ENCODE data around the gene ALDOB. TPM values are rescaled to one million over a fixed set of nuclear protein-coding genes. Genes with fewer than 3 reads are reported as not detected.

ALDOB gene
- total and polyA plus RNA-seq, 2 of the 13 experiments (the other 11 are each of a cell fraction or from before 2014, with no cell fraction given), result 0.29 to 0.97 TPM

DNA sequence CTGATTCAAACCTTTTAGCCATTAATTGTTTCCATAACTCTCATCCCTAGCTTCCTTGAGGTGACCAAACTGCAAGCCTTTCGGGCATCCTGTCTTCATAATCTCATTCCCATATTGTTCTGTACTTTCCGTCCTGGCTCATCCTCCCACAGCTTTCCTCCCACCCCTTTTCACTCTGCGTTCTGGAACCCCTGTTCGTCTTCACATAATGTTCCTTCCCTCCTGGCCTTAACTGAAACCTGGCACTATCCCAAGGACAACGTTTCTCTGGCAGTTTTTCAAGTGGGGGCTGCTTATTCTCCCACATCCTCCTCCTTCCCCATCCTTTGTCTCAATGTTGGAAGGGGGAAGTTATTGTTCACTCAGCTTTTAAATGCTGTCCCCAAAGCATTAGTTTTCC is 35.5 kb downstream of the ALDOB start:
- peak overlapping the region; percentile 55 for H3K27ac ChIP-seq (ENCODE audit: extremely low read length, insufficient read depth, low read length)
- H2AFZ ChIP-seq (ENCODE audit: low read length), result no peak overlapping the region
- H3K4me1 ChIP-seq (ENCODE audit: insufficient read depth, low read length), result peaks cover 67% of the 10 kb centered on the region
- H3K4me2 ChIP-seq (ENCODE audit: low read depth, low read length), result peak overlapping the region; percentile 94
- intact Hi-C loops (cut with micrococcal nuclease; ENCODE audit: unreplicated experiment) (no loop called here), in situ Hi-C loops (cut with HindIII; ENCODE audit: extremely low pct_ligation_motif_present, low pct_unique_long_range_greater_than_20kb) (no loop called here)
- peaks cover 11 to 63% of the 10 kb centered on the region in 2 experiments for H3K36me3 ChIP-seq (replicated peaks in 1 of 2; ENCODE audit: control insufficient read depth in 1 of 2, insufficient read depth in 2 of 2, low read length in 2 of 2)
- ChIA-PET CTCF (ENCODE audit: low intra/inter-chr PET ratio, low total read pairs) (no interaction called here), POLR2A (interaction anchor here (0.7 to 2.6 kb wide), 4 partner anchors 9 to 76 kb away, joined by 3 to 54 read pairs (median 18); no protein-coding TSS in a partner anchor)
- H3K79me2 ChIP-seq (ENCODE audit: insufficient read depth, low read length), result peaks cover 81% of the 10 kb centered on the region
- H4K20me1 ChIP-seq (ENCODE audit: insufficient read depth, low read length), result 0 out of 2 replicates have a peak, but pooled peaks cover 7% of the 10 kb centered on the region
- FAIRE-seq, result no peak
- H3K27me3 ChIP-seq (ENCODE audit: control insufficient read depth in 1 of 2, insufficient read depth in 2 of 2, low read length in 2 of 2), result no peaks in the 10 kb centered on the region; a peak in 1 of 5 replicates
- peak overlapping the region; percentile 82 to 90 (median 86) for H3K4me3 ChIP-seq (replicated peaks in 1 of 3; ENCODE audit: insufficient read depth in 1 of 3, low read depth in 2 of 3, low read length in 3 of 3)
- DNase-seq (ENCODE audit: low spot score), result no peak
- 36% methylated on average over 5 of the region's 5 CpGs for WGBS (ENCODE audit: low lambda C conversion rate)
- peak overlapping the region; percentile 81 for H3K9ac ChIP-seq (ENCODE audit: insufficient read depth, low read depth, low read length)
- no peaks in the 10 kb centered on the region for H3K9me3 ChIP-seq (ENCODE audit: low read length)
- BruUV-seq (replicated peaks), result TSS peak; percentile 38
- no peak for ATAC-seq
- TF ChIP-seq SIN3B (IDR thresholded peaks at IDR 0.05; ENCODE audit: low read length) (no peak), ISX (CRISPR knock-in tag; conservative IDR thresholded peaks at IDR 0.05) (no peak), KAT2B (IDR thresholded peaks at IDR 0.05; ENCODE audit: borderline replicate concordance, low read depth, low read length) (no peak), GATAD1 (CRISPR knock-in tag; IDR thresholded peaks at IDR 0.05) (no peak), ZNF720 (CRISPR knock-in tag; IDR thresholded peaks at IDR 0.05) (no peak), TBX2 (CRISPR knock-in tag; IDR thresholded peaks at IDR 0.05; ENCODE audit: borderline replicate concordance) (no peak), ZNF432 (CRISPR knock-in tag; IDR thresholded peaks at IDR 0.05; ENCODE audit: borderline replicate concordance) (no peak)
- TF ChIP-seq, protein P1, sequence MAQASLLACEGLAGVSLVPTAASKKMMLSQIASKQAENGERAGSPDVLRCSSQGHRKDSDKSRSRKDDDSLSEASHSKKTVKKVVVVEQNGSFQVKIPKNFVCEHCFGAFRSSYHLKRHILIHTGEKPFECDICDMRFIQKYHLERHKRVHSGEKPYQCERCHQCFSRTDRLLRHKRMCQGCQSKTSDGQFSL (CRISPR knock-in tag; IDR thresholded peaks at IDR 0.05), result no peak
- TF ChIP-seq, protein P2, sequence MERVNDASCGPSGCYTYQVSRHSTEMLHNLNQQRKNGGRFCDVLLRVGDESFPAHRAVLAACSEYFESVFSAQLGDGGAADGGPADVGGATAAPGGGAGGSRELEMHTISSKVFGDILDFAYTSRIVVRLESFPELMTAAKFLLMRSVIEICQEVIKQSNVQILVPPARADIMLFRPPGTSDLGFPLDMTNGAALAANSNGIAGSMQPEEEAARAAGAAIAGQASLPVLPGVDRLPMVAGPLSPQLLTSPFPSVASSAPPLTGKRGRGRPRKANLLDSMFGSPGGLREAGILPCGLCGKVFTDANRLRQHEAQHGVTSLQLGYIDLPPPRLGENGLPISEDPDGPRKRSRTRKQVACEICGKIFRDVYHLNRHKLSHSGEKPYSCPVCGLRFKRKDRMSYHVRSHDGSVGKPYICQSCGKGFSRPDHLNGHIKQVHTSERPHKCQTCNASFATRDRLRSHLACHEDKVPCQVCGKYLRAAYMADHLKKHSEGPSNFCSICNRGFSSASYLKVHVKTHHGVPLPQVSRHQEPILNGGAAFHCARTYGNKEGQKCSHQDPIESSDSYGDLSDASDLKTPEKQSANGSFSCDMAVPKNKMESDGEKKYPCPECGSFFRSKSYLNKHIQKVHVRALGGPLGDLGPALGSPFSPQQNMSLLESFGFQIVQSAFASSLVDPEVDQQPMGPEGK (CRISPR knock-in tag; IDR thresholded peaks at IDR 0.05), result peak; percentile 19; the same call in 1 of the 2 replicates
- TF ChIP-seq, protein P3, sequence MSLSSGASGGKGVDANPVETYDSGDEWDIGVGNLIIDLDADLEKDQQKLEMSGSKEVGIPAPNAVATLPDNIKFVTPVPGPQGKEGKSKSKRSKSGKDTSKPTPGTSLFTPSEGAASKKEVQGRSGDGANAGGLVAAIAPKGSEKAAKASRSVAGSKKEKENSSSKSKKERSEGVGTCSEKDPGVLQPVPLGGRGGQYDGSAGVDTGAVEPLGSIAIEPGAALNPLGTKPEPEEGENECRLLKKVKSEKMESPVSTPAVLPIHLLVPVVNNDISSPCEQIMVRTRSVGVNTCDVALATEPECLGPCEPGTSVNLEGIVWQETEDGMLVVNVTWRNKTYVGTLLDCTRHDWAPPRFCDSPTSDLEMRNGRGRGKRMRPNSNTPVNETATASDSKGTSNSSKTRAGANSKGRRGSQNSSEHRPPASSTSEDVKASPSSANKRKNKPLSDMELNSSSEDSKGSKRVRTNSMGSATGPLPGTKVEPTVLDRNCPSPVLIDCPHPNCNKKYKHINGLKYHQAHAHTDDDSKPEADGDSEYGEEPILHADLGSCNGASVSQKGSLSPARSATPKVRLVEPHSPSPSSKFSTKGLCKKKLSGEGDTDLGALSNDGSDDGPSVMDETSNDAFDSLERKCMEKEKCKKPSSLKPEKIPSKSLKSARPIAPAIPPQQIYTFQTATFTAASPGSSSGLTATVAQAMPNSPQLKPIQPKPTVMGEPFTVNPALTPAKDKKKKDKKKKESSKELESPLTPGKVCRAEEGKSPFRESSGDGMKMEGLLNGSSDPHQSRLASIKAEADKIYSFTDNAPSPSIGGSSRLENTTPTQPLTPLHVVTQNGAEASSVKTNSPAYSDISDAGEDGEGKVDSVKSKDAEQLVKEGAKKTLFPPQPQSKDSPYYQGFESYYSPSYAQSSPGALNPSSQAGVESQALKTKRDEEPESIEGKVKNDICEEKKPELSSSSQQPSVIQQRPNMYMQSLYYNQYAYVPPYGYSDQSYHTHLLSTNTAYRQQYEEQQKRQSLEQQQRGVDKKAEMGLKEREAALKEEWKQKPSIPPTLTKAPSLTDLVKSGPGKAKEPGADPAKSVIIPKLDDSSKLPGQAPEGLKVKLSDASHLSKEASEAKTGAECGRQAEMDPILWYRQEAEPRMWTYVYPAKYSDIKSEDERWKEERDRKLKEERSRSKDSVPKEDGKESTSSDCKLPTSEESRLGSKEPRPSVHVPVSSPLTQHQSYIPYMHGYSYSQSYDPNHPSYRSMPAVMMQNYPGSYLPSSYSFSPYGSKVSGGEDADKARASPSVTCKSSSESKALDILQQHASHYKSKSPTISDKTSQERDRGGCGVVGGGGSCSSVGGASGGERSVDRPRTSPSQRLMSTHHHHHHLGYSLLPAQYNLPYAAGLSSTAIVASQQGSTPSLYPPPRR (CRISPR knock-in tag; IDR thresholded peaks at IDR 0.05; ENCODE audit: borderline replicate concordance), result no peak
- TF ChIP-seq, protein P4, sequence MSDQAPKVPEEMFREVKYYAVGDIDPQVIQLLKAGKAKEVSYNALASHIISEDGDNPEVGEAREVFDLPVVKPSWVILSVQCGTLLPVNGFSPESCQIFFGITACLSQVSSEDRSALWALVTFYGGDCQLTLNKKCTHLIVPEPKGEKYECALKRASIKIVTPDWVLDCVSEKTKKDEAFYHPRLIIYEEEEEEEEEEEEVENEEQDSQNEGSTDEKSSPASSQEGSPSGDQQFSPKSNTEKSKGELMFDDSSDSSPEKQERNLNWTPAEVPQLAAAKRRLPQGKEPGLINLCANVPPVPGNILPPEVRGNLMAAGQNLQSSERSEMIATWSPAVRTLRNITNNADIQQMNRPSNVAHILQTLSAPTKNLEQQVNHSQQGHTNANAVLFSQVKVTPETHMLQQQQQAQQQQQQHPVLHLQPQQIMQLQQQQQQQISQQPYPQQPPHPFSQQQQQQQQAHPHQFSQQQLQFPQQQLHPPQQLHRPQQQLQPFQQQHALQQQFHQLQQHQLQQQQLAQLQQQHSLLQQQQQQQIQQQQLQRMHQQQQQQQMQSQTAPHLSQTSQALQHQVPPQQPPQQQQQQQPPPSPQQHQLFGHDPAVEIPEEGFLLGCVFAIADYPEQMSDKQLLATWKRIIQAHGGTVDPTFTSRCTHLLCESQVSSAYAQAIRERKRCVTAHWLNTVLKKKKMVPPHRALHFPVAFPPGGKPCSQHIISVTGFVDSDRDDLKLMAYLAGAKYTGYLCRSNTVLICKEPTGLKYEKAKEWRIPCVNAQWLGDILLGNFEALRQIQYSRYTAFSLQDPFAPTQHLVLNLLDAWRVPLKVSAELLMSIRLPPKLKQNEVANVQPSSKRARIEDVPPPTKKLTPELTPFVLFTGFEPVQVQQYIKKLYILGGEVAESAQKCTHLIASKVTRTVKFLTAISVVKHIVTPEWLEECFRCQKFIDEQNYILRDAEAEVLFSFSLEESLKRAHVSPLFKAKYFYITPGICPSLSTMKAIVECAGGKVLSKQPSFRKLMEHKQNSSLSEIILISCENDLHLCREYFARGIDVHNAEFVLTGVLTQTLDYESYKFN (CRISPR knock-in tag; conservative IDR thresholded peaks at IDR 0.05), result 0 out of 2 replicates have a peak, but pooled peaks have one; percentile 2
